Left lung (tissue), 10 donors: ENCODE measurements around the gene B3GNT7. TPM values are rescaled to one million over a fixed set of nuclear protein-coding genes. Genes with fewer than 3 reads are reported as not detected.

Experiments
- ATAC-seq: fragments of 200-7000 bp; cut with Tn5 transposase; one replicate; pipeline ENCODE4 v1.9.1; 2020; ENCODE audit warnings: moderate library complexity
- DNase-seq, 4 donors: peaks; one replicate each; pipeline ENCODE4 v3.0.0-alpha.2; 2013 to 2020
- H3K27ac ChIP-seq, 2 donors: fragments of 200-600 bp; sonication (generic) in 1 of 2; one replicate each; pipeline versions ENCODE4 v1.5.0 to v1.8.0; 2020 to 2021
- H3K27me3 ChIP-seq, 2 donors: fragments of 200-600 bp; sonication (generic) in 1 of 2; one replicate each; pipeline versions ENCODE4 v1.5.0 to v1.8.0; 2020 to 2021
- H3K36me3 ChIP-seq, 2 donors: fragments of 200-600 bp; sonication (generic) in 1 of 2; one replicate each; pipeline versions ENCODE4 v1.5.0 to v1.8.0; 2020 to 2021
- H3K4me1 ChIP-seq, 2 donors: fragments of 200-600 bp; one replicate each; pipeline ENCODE4 v1.8.0; 2021
- H3K4me3 ChIP-seq, 2 donors: fragments of 200-600 bp; sonication (generic) in 1 of 2; one replicate each; pipeline versions ENCODE4 v1.5.0 to v1.8.0; 2020 to 2021; ENCODE audit warnings: mild to moderate bottlenecking in 1 of 2
- H3K9me3 ChIP-seq, 2 donors: fragments of 200-600 bp; sonication (generic) in 1 of 2; one replicate each; pipeline versions ENCODE4 v1.5.0 to v1.8.0; 2020 to 2021
- CTCF ChIP-seq, 2 donors: fragments of 200-600 bp; sonication (generic) in 1 of 2; IDR thresholded peaks; one replicate each; pipeline versions ENCODE4 v1.5.0 to v1.8.0; 2021; ENCODE audit warnings: antibody characterized with exemption in 2 of 2
- intact Hi-C, 2 donors: fragments of 100-400 bp; cut with DNase I; formaldehyde crosslinking; loops; one replicate each; pipeline versions ENCODE4 v1.11.2 to v1.14.2; 2022
- microRNA-seq, 2 donors: library from miRNA; unstranded; fragments of <30 nt; microRNA quantifications; one replicate each; pipeline ENCODE4, GENCODE V29; 2019
- polyA plus RNA-seq, 6 donors: library from polyadenylated mRNA; unstranded; fragments of 120-200 nt; gene quantifications; one replicate each; pipeline ENCODE4 v1.2.1, GENCODE V29; 2013; ENCODE audit not compliant: insufficient read length in 6 of 6
- total RNA-seq, 2 donors: library from RNA; stranded (reverse); fragmentation: NEBNext Ultra II Directional; extraction: Animal tissue kit (Norgen Biotek cat#: 25700); gene quantifications; one replicate each; pipeline ENCODE4 v1.2.1, GENCODE V29; 2021
- donor health status: DM: no; HTN: yes; CAD: no.
- donor health status: DM: no; HTN: no; CAD: no.

Gene B3GNT7
- total and polyA plus RNA-seq, 8 donors: 2.4 to 107 (median 4.3) TPM

GRCh38 chr2:231431606-231432005 lies 36.1 kb downstream of the B3GNT7 start:
- no peak for DNase-seq
- peaks cover 0 to 10% of the 10 kb centered on the region in 2 donors for H3K9me3 ChIP-seq
- intact Hi-C loops: no loop called here
- H3K27ac ChIP-seq: no peak overlapping the region
- no peak for ATAC-seq
- H3K4me3 ChIP-seq: no peak overlapping the region
- H3K36me3 ChIP-seq: no peaks in the 10 kb centered on the region
- H3K4me1 ChIP-seq: no peaks in the 10 kb centered on the region
- no peak for TF ChIP-seq CTCF (IDR thresholded peaks at IDR 0.05)
- H3K27me3 ChIP-seq: no peaks in the 10 kb centered on the region

- no peak overlapping the region for H3K4me3 ChIP-seq
- no peak for TF ChIP-seq CTCF (IDR thresholded peaks at IDR 0.05)
- no peaks in the 10 kb centered on the region for H3K4me1 ChIP-seq
- intact Hi-C loops: no loop called here
- DNase-seq: no peak
- H3K9me3 ChIP-seq: peaks cover 0 to 10% of the 10 kb centered on the region in 2 donors
- H3K36me3 ChIP-seq: no peaks in the 10 kb centered on the region
- H3K27ac ChIP-seq: no peak overlapping the region
- no peaks in the 10 kb centered on the region for H3K27me3 ChIP-seq
- ATAC-seq: no peak
Measured at GRCh38 chr2:231433990-231434389, 38.5 kb downstream of the B3GNT7 start.

- Histone ChIP-seq H3K4me1 (no peaks in the 10 kb centered on the region), H3K4me3 (no peak overlapping the region), H3K27me3 (no peaks in the 10 kb centered on the region), H3K9me3 (peaks cover 0 to under 1% of the 10 kb centered on the region in 2 donors), H3K27ac (no peak overlapping the region), H3K36me3 (no peaks in the 10 kb centered on the region)
- ATAC-seq: no peak
- no peak for DNase-seq
- TF ChIP-seq CTCF (IDR thresholded peaks at IDR 0.05): no peak
- intact Hi-C loops: no loop called here
Measured at GRCh38 chr2:231436957-231437356, 41.4 kb downstream of the B3GNT7 start.

GRCh38 chr2:231449503-231450054 lies 54.1 kb downstream of the B3GNT7 start:
- intact Hi-C loops: no loop called here
- no peaks in the 10 kb centered on the region for H3K9me3 ChIP-seq
- peaks cover 2 to 32% of the 10 kb centered on the region in 2 donors for H3K36me3 ChIP-seq
- DNase-seq (no peak), ATAC-seq (no peak)
- no peak for TF ChIP-seq CTCF (IDR thresholded peaks at IDR 0.05)
- no peaks in the 10 kb centered on the region for H3K4me1 ChIP-seq
- H3K27me3 ChIP-seq: no peaks in the 10 kb centered on the region
- H3K4me3 ChIP-seq: no peak overlapping the region
- no peak overlapping the region for H3K27ac ChIP-seq

GRCh38 chr2:231450548-231450989 lies 55.1 kb downstream of the B3GNT7 start:
- intact Hi-C loops: no loop called here
- DNase-seq: no peak
- Histone ChIP-seq H3K4me3 (no peak overlapping the region), H3K36me3 (peaks cover 4 to 42% of the 10 kb centered on the region in 2 donors), H3K27me3 (no peaks in the 10 kb centered on the region), H3K9me3 (no peaks in the 10 kb centered on the region), H3K27ac (no peak overlapping the region), H3K4me1 (no peaks in the 10 kb centered on the region)
- ATAC-seq: no peak
- no peak for TF ChIP-seq CTCF (IDR thresholded peaks at IDR 0.05)

Small RNAs within 50 kb of the gene (microRNA-seq; reads per million reads assigned to microRNA genes)
- 0.17 to 0.27 reads per million in 2 donors for gene MIR4777

Other genes with a start within 250 kb of the B3GNT7 start
- gene ARMC9, start 197.1 kb upstream of the B3GNT7 start, total RNA-seq: 10 to 100 TPM; 35.8 to 40.6 TPM
- 10 to 100 TPM; 11.4 to 14.5 (median 12.7) TPM for gene ARMC9, start 197.1 kb upstream of the B3GNT7 start, polyA plus RNA-seq
- gene NCL, start 68.8 kb downstream of the B3GNT7 start, total RNA-seq: 100 to 1,000 TPM; 280 to 434 TPM
- gene NCL, start 68.8 kb downstream of the B3GNT7 start, polyA plus RNA-seq: 100 to 1,000 TPM; 828 to 988 (median 925) TPM
- gene NMUR1, start 134.7 kb downstream of the B3GNT7 start, total RNA-seq: 1 to 10 TPM in 1 of 2 donors, under 1 TPM in 1; 0.96 to 1.1 TPM
- under 1 TPM; 0.38 to 0.79 (median 0.62) TPM for gene NMUR1, start 134.7 kb downstream of the B3GNT7 start, polyA plus RNA-seq
- not detected for gene TEX44, start 197.2 kb downstream of the B3GNT7 start, total RNA-seq
- gene TEX44, start 197.2 kb downstream of the B3GNT7 start, polyA plus RNA-seq: not detected